ENCODE measurements around the gene HBE1.
"Not testable (repeated sequence)": the region's sequence is repeated elsewhere in the genome, so short reads cannot be mapped to it uniquely, and the experiment has no call there.

HBE1 gene

DNA sequence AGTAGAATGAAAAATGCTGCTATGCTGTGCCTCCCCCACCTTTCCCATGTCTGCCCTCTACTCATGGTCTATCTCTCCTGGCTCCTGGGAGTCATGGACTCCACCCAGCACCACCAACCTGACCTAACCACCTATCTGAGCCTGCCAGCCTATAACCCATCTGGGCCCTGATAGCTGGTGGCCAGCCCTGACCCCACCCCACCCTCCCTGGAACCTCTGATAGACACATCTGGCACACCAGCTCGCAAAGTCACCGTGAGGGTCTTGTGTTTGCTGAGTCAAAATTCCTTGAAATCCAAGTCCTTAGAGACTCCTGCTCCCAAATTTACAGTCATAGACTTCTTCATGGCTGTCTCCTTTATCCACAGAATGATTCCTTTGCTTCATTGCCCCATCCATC, 14.9 kb upstream of the HBE1 start:
- DNase-seq: no peak

- DNase-seq: no peak
Measured at GRCh38 chr11:5283882-5284281, 14.1 kb upstream of the HBE1 start.

- no peak for DNase-seq
Measured at GRCh38 chr11:5283086-5283485, 13.3 kb upstream of the HBE1 start.

DNA sequence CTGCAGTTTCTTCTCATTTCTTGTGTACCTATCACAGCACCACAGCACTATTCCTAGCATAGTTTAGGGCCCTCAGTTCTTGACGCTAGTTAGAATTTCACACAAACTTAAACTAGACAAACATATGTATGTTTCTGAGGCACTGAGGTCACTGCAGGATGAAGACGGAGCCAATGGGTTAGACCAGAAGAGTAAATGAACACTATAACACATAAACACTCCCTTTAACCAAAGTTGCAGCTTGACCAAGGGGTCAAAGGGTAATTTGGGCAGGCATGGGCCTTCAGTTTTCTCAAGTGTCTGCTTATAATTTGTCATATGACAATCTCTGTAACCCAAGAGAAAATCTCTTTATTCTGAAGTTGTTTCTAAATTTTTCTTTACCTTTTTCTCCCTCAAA, 12.9 kb upstream of the HBE1 start:
- DNase-seq: no peak

DNA sequence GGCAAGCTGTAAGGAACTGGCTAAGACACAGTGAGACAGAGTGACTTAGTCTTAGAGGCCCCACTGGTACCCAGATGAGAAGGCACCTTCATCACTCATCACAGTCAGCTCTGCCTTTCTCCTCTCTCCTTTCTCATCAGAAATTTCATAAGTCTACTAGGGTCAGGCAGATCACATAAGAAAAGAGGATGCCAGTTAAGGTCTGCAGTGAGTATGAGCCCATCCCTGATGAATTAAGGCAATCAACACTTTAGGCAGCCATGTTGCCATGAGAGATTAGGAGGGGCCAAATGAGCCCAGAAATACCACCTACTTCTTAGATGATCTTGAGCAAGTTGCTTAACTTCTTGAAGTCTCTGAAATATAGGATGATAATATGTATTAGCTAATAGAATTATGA, 11.9 kb upstream of the HBE1 start:
- no peak for DNase-seq

DNA sequence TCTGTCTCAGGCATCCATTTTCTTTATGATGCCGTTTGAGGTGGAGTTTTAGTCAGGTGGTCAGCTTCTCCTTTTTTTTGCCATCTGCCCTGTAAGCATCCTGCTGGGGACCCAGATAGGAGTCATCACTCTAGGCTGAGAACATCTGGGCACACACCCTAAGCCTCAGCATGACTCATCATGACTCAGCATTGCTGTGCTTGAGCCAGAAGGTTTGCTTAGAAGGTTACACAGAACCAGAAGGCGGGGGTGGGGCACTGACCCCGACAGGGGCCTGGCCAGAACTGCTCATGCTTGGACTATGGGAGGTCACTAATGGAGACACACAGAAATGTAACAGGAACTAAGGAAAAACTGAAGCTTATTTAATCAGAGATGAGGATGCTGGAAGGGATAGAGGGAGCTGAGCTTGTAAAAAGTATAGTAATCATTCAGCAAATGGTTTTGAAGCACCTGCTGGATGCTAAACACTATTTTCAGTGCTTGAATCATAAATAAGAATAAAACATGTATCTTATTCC, 10.9 kb upstream of the HBE1 start:
- DNase-seq: peak; percentile 67

GRCh38 chr11:5279471-5280090, 9.8 kb upstream of the HBE1 start:
- DNase-seq: no peak

DNA sequence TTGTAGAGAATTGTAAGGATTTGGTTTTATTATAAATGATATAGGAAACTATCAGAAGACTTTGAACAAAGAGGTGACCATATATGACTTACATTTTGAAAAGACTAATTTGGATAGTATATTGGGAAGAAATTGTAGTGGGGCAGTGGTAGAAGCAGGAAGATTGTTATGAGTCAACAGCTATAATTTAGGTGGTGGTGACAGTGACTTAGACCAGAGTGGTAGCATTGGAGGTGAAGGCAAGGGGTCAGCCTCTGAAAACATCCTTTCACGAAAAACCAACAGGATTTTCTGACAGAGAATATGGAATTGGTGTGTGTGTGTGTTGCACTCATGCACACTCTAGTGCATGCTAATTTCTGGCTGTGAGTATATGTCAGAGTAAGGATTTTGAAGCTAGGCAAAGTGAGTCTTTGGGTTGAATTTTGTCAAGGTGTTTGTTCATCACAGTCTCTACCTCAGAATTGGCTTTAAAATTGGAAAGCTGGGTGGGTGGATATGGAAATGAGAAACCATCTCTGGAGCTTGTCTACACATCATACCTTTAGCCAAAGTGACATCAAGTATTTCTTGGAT, 8.2 kb upstream of the HBE1 start:
- DNase-seq: no peak

DNA sequence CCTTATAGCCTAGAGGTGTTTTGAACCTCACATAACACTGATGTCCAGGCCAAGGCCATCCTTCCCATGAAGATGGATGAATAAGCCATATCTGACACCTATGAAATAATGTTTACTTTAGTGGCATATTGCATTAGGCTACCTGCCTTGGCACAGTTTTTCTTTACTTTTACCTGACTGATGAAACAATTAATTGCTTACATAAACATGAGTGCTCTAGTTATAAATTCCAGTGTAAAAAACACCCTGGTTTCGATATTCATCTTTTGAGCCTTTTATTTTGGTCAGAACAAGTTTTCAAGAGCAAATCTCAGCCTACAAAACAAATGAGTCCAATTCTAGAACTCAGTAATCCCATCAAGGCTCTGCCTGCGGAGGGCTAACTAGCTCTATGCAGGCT, 7.0 kb upstream of the HBE1 start:
- no peak for DNase-seq

GRCh38 chr11:5275369-5276110, 5.8 kb upstream of the HBE1 start:
- no peak for DNase-seq

DNA sequence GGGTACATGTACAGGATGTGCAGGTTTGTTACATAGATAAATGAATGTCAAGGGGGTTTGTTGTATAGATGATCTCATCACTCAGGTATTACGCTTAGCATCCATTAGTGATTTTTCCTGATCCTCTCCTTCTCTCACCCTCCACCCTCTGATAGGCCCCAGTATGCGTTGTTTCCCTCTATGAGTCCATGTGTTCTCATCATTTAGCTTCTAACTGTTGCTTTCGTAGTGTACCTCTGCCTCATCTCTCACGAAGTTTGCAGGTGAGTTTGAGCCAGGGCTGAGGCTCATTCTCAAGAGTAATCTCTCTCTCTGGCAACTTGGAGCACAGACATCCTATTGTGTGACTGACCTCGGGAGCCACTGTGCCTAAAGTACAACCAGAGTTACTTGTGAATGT, 4.7 kb upstream of the HBE1 start:
- DNase-seq: no peak

- no peak for DNase-seq
Measured at GRCh38 chr11:5272395-5273017, 2.8 kb upstream of the HBE1 start.

DNA sequence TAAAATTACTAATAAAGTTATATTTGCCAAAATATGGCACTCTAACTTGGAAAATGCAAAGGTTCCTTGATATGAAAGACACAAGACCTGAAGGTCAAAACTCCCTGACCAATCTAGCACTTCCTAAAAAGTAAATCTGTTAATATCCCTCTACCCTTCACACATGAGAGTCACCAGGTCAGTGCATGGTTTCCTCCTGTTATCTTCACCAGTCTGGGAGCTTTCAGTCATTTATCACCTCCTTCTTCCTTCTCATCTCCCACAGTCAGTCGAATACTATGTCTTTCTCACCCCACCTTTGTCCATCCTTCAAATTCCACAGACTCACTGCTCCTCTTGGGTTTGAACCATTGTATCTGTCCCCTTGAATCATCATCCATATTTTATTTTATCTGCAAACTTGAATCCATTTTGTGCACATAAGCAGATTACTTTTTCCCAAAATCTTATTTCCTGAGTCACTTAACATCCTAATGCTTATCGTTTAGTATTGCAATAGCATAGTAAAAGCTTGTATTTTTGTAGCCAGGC, 2.6 kb downstream of the HBE1 start:
- no peak for DNase-seq

- no peak for DNase-seq
Measured at GRCh38 chr11:5266609-5267008, 3.1 kb downstream of the HBE1 start.

- DNase-seq: no peak
Measured at GRCh38 chr11:5265832-5266231, 3.9 kb downstream of the HBE1 start.

DNA sequence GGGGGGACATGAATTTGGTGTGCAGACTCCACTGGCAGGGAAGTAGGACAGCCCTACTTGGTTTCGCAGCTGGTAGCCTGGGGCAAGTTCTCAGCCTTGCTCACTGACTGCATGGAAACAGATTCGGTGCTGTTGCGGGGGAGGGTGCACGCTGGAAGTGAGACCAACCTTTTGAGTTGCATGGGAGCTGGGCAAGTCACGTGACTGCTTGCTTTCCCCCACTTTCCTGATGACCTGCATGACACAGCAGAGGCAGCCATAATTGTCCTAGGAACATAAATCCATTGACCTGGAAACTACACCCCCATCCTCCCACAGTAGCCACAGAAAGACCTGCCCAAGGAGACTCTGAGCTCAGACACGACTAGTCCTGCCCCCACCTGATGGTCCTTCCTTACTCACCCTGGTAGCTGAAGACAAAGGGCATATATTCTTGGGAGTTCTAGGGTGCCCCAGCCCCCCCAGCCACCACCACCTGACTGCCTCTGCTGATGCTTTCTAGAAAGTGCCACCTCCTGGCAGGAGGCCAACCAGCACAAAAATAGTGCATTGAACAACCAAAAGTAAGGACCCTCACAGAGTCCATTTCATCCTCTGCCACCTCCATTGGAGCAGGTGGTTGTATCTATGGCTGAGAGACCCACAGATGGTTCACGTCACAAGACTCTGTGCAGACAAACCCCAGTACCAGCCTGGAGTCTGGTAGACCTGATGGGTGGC, 11.0 kb downstream of the HBE1 start:
- DNase-seq: no peak

DNA sequence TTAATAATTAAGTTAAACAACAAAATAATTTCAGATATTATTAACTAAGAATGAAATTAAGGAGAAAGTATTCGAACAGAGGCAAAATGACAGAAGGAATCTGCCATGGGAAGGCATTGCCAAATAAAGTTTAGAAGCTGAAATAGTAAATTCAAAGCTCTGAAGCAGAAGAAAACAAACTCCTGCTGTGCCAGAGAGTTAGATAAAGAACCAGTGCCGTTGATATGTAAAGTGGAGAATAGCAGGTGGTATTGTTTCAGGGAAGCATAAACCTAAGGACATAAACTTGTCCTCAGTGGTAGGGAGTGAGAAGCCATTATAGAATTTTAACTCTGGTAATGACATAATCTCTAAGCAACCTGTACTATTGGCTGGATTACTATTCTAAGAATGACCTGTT, 12.4 kb downstream of the HBE1 start:
- DNase-seq: no peak

- DNase-seq: not testable (repeated sequence)
Measured at GRCh38 chr11:5254646-5255413, 14.9 kb downstream of the HBE1 start, which contains the start of gene HBG2. Gene HBG2 (minus strand): TSS chr11:5254781. CDS start chr11:5254728, 53 bp downstream.

- not testable (repeated sequence) for DNase-seq
Measured at GRCh38 chr11:5254023-5254422, 15.7 kb downstream of the HBE1 start.

- not testable (repeated sequence) for DNase-seq
Measured at GRCh38 chr11:5253440-5253839, 16.3 kb downstream of the HBE1 start.

DNA sequence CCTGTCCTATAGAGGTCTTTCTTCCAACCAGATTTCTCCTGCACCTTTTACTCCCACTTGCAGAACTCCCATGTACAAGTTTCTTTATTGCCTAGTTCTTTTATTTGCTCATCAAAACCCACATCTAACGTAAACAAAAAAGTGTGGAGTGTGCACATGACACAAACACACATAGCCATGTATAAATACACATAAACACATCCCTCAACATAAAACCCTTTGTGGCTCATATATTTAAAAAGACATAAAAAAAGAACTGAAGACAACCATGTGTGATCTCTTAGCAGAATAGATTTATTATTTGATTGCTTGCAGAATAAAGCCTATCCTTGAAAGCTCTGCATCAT, 16.9 kb downstream of the HBE1 start:
- no peak for DNase-seq
